Mammary epithelial cell (primary cell): Measurements from ENCODE around the gene PTCH2.

ENCODE experiments used
- EZH2 ChIP-seq: IDR thresholded peaks from 2 replicates; pipeline ENCODE4 v1.6.1; 2012; ENCODE audit warnings: low read length, inconsistent platforms, borderline replicate concordance
- TF ChIP-seq, protein P1 (sequence below), 2 donors: IDR thresholded peaks in 1 of 2; conservative IDR thresholded peaks in 1 of 2; 2 replicates each; pipeline ENCODE4 v1.5.1; 2011 to 2012; ENCODE audit warnings: inconsistent platforms in 2 of 2, low read length in 2 of 2, mild to moderate bottlenecking in 2 of 2, control low read depth in 1 of 2, low read depth in 1 of 2; ENCODE audit not compliant: insufficient read depth in 1 of 2; ENCODE audit errors: extremely low read depth in 1 of 2

DNA sequence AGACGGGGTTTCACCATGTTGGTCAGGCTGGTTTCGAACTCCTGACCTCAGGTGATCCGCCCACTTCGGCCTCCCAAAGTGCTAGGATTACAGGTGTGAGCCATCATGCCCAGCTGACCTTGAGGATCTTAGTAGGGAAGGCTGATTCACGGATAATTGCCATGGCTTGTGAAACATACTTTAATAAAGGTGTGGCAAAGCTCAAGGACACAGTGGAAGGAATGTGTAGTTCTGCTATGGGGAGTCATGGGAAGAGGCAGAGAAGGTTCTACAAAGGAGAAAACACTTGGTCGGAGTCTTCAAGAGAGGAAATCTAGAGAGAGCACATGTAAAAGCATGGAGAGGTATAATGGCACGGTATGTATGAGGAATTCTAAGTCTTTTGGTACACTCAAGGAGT is 12.7 kb upstream of the PTCH2 start:
- TF ChIP-seq, protein P1, sequence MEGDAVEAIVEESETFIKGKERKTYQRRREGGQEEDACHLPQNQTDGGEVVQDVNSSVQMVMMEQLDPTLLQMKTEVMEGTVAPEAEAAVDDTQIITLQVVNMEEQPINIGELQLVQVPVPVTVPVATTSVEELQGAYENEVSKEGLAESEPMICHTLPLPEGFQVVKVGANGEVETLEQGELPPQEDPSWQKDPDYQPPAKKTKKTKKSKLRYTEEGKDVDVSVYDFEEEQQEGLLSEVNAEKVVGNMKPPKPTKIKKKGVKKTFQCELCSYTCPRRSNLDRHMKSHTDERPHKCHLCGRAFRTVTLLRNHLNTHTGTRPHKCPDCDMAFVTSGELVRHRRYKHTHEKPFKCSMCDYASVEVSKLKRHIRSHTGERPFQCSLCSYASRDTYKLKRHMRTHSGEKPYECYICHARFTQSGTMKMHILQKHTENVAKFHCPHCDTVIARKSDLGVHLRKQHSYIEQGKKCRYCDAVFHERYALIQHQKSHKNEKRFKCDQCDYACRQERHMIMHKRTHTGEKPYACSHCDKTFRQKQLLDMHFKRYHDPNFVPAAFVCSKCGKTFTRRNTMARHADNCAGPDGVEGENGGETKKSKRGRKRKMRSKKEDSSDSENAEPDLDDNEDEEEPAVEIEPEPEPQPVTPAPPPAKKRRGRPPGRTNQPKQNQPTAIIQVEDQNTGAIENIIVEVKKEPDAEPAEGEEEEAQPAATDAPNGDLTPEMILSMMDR (conservative IDR thresholded peaks at IDR 0.05 in 1 of 2, IDR thresholded peaks at IDR 0.05 in 1 of 2; ENCODE audit: extremely low read depth in 1 of 2, insufficient read depth in 1 of 2, low read depth in 1 of 2, low read length in 2 of 2): peak in 1 of 2 donors; percentile 40
- TF ChIP-seq EZH2: no peak
